ENCODE measurements around the gene RBM15.

Gene RBM15

GRCh38 chr1:110320168-110320518, 19.0 kb upstream of the RBM15 start:
- DNase-seq (ENCODE audit: low spot score) = no peak

- no peak for DNase-seq (ENCODE audit: low spot score)
These were observed 18.1 kb upstream of the RBM15 start for GRCh38 chr1:110321045-110321444.

- no peak for DNase-seq (ENCODE audit: low spot score)
These were observed 17.3 kb upstream of the RBM15 start for GRCh38 chr1:110321846-110322245.

GRCh38 chr1:110324667-110325066, 14.5 kb upstream of the RBM15 start:
- no peak for DNase-seq (ENCODE audit: low spot score)

- no peak for DNase-seq (ENCODE audit: low spot score)
These were observed 12.4 kb upstream of the RBM15 start for GRCh38 chr1:110326826-110327225.

GRCh38 chr1:110328274-110328673, 10.9 kb upstream of the RBM15 start:
- no peak for DNase-seq (ENCODE audit: low spot score)

- no peak for DNase-seq (ENCODE audit: low spot score)
These were observed 10.5 kb upstream of the RBM15 start for GRCh38 chr1:110328700-110329099.

- DNase-seq (ENCODE audit: low spot score) = no peak
These were observed 3.9 kb upstream of the RBM15 start for GRCh38 chr1:110335265-110335664.

GRCh38 chr1:110336300-110337039, 2.7 kb upstream of the RBM15 start:
- DNase-seq (ENCODE audit: low spot score) = no peak

- no peak for DNase-seq (ENCODE audit: low spot score)
These were observed 1.4 kb upstream of the RBM15 start for GRCh38 chr1:110337704-110338308.

GRCh38 chr1:110338309-110338885, 780 bp upstream of the RBM15 start:
- DNase-seq (ENCODE audit: low spot score) = peak; percentile 91

GRCh38 chr1:110339407-110340206, 430 bp downstream of the RBM15 start:
- DNase-seq (ENCODE audit: low spot score) = peak; percentile 51

- DNase-seq (ENCODE audit: low spot score) = no peak
These were observed 961 bp downstream of the RBM15 start for GRCh38 chr1:110340207-110340468.

- no peak for DNase-seq (ENCODE audit: low spot score)
These were observed 2.1 kb downstream of the RBM15 start for GRCh38 chr1:110341146-110341871.

GRCh38 chr1:110341872-110342331, 2.7 kb downstream of the RBM15 start:
- no peak for DNase-seq (ENCODE audit: low spot score)

- no peak for DNase-seq (ENCODE audit: low spot score)
These were observed 4.1 kb downstream of the RBM15 start for GRCh38 chr1:110343249-110343648.

- DNase-seq (ENCODE audit: low spot score) = no peak
These were observed 5.0 kb downstream of the RBM15 start for GRCh38 chr1:110344152-110344551.

- DNase-seq (ENCODE audit: low spot score) = no peak
These were observed 6.3 kb downstream of the RBM15 start for GRCh38 chr1:110345480-110345879.

GRCh38 chr1:110346690-110347089, 7.5 kb downstream of the RBM15 start:
- no peak for DNase-seq (ENCODE audit: low spot score)

- no peak for DNase-seq (ENCODE audit: low spot score)
These were observed 8.2 kb downstream of the RBM15 start for GRCh38 chr1:110347182-110347893.

- no peak for DNase-seq (ENCODE audit: low spot score)
These were observed 8.9 kb downstream of the RBM15 start for GRCh38 chr1:110348050-110348449.

GRCh38 chr1:110348771-110349170, 9.6 kb downstream of the RBM15 start:
- DNase-seq (ENCODE audit: low spot score) = no peak

Measured in hematopoietic multipotent progenitor cell treated with erythropoietin and hydrocortisone succinate and interleukin-3 and kit ligand, for 15 days (in vitro differentiated cells).